Fibroblast of skin of right biceps (primary cell): ENCODE data around the gene CYB5D1.
A peak's percentile ranks its signal among the peaks of the same experiment; 100 is the strongest.

ENCODE experiments used
- DNase-seq: peaks from one replicate; pipeline ENCODE4 v3.0.0-alpha.2; 2013

The CYB5D1 gene

GRCh38 chr17:7845359-7846062 is 12.3 kb upstream of the CYB5D1 start:
- no peak for DNase-seq

GRCh38 chr17:7846063-7846735 is 11.6 kb upstream of the CYB5D1 start:
- no peak for DNase-seq

- DNase-seq: no peak
These were observed 10.8 kb upstream of the CYB5D1 start for GRCh38 chr17:7846765-7847661.

GRCh38 chr17:7848131-7848579 is 9.6 kb upstream of the CYB5D1 start:
- no peak for DNase-seq

GRCh38 chr17:7848739-7849129 is 9.1 kb upstream of the CYB5D1 start:
- no peak for DNase-seq

GRCh38 chr17:7849130-7849750 is 8.6 kb upstream of the CYB5D1 start:
- no peak for DNase-seq

- no peak for DNase-seq
These were observed 7.9 kb upstream of the CYB5D1 start for GRCh38 chr17:7849751-7850504.

- DNase-seq: no peak
These were observed 6.9 kb upstream of the CYB5D1 start for GRCh38 chr17:7850701-7851437.

GRCh38 chr17:7851438-7852261 is 6.2 kb upstream of the CYB5D1 start:
- peak; percentile 82 for DNase-seq

GRCh38 chr17:7852262-7852670 is 5.5 kb upstream of the CYB5D1 start:
- DNase-seq: no peak

GRCh38 chr17:7852919-7853690 is 4.7 kb upstream of the CYB5D1 start:
- DNase-seq: no peak

GRCh38 chr17:7853691-7854038 is 4.1 kb upstream of the CYB5D1 start:
- no peak for DNase-seq

- DNase-seq: no peak
These were observed 3.6 kb upstream of the CYB5D1 start for GRCh38 chr17:7854078-7854777.

- DNase-seq: no peak
These were observed 2.7 kb upstream of the CYB5D1 start, which contains the start of gene TMEM88 for GRCh38 chr17:7854851-7855659. TSS of gene TMEM88 (plus strand) at chr17:7855066. CDS start at chr17:7855075, 9 bp downstream.

- no peak for DNase-seq
These were observed 2.2 kb upstream of the CYB5D1 start for GRCh38 chr17:7855660-7856010.

- peak; percentile 47 for DNase-seq
These were observed 1.6 kb upstream of the CYB5D1 start for GRCh38 chr17:7856011-7856810.
